ENCODE results near the gene RIMBP3B.
"Not testable (repeated sequence)": the region's sequence is repeated elsewhere in the genome, so short reads cannot be mapped to it uniquely, and the experiment has no call there.

DNA sequence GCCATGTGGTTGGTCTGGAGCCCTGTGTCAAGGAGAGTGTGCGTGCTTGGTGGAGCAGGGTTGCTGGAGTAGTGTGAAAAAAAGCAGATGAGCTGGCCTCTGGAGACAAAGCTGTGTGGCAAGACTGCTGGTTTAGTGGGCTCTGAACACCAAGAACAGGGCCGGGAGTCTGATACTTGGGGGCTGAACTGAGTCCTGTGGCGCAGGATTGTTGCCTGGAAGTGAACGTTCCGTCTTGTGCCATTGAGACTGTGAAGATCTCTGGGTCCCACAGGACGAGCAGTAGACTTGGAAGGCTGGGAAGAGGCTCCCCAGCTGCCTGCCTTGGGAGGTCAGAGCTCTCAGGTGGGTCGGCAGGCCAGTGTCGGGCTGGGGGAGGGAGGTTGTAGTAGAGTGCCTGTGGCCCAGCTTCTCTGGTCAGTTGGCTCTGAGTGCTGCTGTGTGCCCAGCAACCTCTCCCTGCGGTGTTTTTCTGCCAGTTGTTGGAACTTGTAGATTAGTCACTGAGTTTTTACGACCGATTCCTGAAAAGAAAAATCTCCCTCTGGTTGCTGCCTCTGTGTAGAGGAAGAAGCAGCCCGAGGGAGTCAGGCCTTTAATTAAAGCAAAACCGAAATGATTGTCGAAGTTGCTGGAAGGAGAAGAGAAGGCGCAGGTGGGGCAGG, 35.6 kb downstream of the RIMBP3B start:
- TF ChIP-seq, protein P1, sequence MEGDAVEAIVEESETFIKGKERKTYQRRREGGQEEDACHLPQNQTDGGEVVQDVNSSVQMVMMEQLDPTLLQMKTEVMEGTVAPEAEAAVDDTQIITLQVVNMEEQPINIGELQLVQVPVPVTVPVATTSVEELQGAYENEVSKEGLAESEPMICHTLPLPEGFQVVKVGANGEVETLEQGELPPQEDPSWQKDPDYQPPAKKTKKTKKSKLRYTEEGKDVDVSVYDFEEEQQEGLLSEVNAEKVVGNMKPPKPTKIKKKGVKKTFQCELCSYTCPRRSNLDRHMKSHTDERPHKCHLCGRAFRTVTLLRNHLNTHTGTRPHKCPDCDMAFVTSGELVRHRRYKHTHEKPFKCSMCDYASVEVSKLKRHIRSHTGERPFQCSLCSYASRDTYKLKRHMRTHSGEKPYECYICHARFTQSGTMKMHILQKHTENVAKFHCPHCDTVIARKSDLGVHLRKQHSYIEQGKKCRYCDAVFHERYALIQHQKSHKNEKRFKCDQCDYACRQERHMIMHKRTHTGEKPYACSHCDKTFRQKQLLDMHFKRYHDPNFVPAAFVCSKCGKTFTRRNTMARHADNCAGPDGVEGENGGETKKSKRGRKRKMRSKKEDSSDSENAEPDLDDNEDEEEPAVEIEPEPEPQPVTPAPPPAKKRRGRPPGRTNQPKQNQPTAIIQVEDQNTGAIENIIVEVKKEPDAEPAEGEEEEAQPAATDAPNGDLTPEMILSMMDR (IDR thresholded peaks at IDR 0.05; ENCODE audit: low read length), result not testable (repeated sequence)
- TF ChIP-seq EZH2 (IDR thresholded peaks at IDR 0.05; ENCODE audit: borderline replicate concordance, low read length), result not testable (repeated sequence)
